HG03565 (cell line): ENCODE measurements around the gene RAI1.

Experiments used
- ATAC-seq: cut with Tn5 transposase; IDR thresholded peaks from one replicate; pipeline ENCODE4 v1.9.1; 2021; ENCODE audit warnings: mild to moderate bottlenecking, moderate library complexity; ENCODE audit not compliant: unreplicated experiment

RAI1 gene

GRCh38 chr17:17713839-17714238 lies 32.6 kb downstream of the RAI1 start:
- ATAC-seq = no peak

- no peak for ATAC-seq
Measured at GRCh38 chr17:17714261-17714866, 33.1 kb downstream of the RAI1 start.

- no peak for ATAC-seq
Measured at GRCh38 chr17:17714879-17715278, 33.6 kb downstream of the RAI1 start.

GRCh38 chr17:17716837-17717523 lies 35.7 kb downstream of the RAI1 start:
- ATAC-seq = no peak

- ATAC-seq = no peak
Measured at GRCh38 chr17:17718251-17718650, 37.0 kb downstream of the RAI1 start.

- no peak for ATAC-seq
Measured at GRCh38 chr17:17719199-17719940, 38.1 kb downstream of the RAI1 start.

- no peak for ATAC-seq
Measured at GRCh38 chr17:17719966-17720543, 38.8 kb downstream of the RAI1 start.

- no peak for ATAC-seq
Measured at GRCh38 chr17:17721140-17721668, 39.9 kb downstream of the RAI1 start.

- ATAC-seq = no peak
Measured at GRCh38 chr17:17722081-17722905, 41.0 kb downstream of the RAI1 start.

- ATAC-seq = no peak
Measured at GRCh38 chr17:17722906-17723353, 41.7 kb downstream of the RAI1 start.

- no peak for ATAC-seq
Measured at GRCh38 chr17:17723354-17724261, 42.4 kb downstream of the RAI1 start.

- no peak for ATAC-seq
Measured at GRCh38 chr17:17724307-17725010, 43.2 kb downstream of the RAI1 start.

GRCh38 chr17:17725011-17725751 lies 43.9 kb downstream of the RAI1 start:
- ATAC-seq = no peak

GRCh38 chr17:17725752-17726457 lies 44.6 kb downstream of the RAI1 start:
- ATAC-seq = no peak

- ATAC-seq = no peak
Measured at GRCh38 chr17:17726458-17727060, 45.3 kb downstream of the RAI1 start.

- no peak for ATAC-seq
Measured at GRCh38 chr17:17727111-17727659, 45.9 kb downstream of the RAI1 start.

- ATAC-seq = no peak
Measured at GRCh38 chr17:17728146-17728545, 46.9 kb downstream of the RAI1 start.
